Liver (tissue), 9 donors: ENCODE measurements around the gene ZSCAN21. TPM values are rescaled to one million over a fixed set of nuclear protein-coding genes. Genes with fewer than 3 reads are reported as not detected.

Experiments used
- DNase-seq: peaks from one replicate; pipeline ENCODE4 v3.0.0-alpha.2; 2017; ENCODE audit warnings: low spot score
- H3K27ac ChIP-seq, 2 donors: one replicate each; pipeline ENCODE4 v1.7.0; 2013; ENCODE audit warnings: inconsistent platforms in 2 of 2, low read length in 2 of 2, control low read depth in 1 of 2, low read depth in 1 of 2, mild to moderate bottlenecking in 1 of 2
- H3K27me3 ChIP-seq, 4 donors: one replicate each; pipeline versions ENCODE4 v1.6.1 to v1.7.0; 2013; ENCODE audit warnings: low read length in 3 of 4, inconsistent platforms in 1 of 4, mild to moderate bottlenecking in 1 of 4, moderate library complexity in 1 of 4; ENCODE audit not compliant: control insufficient read depth in 4 of 4, insufficient read depth in 4 of 4
- H3K36me3 ChIP-seq, 4 donors: one replicate each; pipeline versions ENCODE4 v1.6.1 to v1.7.0; 2013; ENCODE audit warnings: low read length in 3 of 4, mild to moderate bottlenecking in 3 of 4, low read depth in 1 of 4, moderate library complexity in 1 of 4; ENCODE audit not compliant: control insufficient read depth in 4 of 4, insufficient read depth in 3 of 4
- H3K4me1 ChIP-seq, 4 donors: one replicate each; pipeline versions ENCODE4 v1.6.1 to v1.7.0; 2013; ENCODE audit warnings: low read length in 3 of 4, mild to moderate bottlenecking in 3 of 4, moderate library complexity in 1 of 4; ENCODE audit not compliant: control insufficient read depth in 4 of 4, insufficient read depth in 4 of 4
- H3K4me3 ChIP-seq, 3 donors: one replicate each; pipeline versions ENCODE4 v1.6.1 to v1.7.0; 2013; ENCODE audit warnings: low read length in 3 of 3, control low read depth in 1 of 3, low read depth in 1 of 3, mild to moderate bottlenecking in 1 of 3
- H3K9ac ChIP-seq, 2 donors: one replicate each; pipeline ENCODE4 v1.7.0; 2013; ENCODE audit warnings: low read length in 2 of 2, mild to moderate bottlenecking in 2 of 2, moderate library complexity in 2 of 2, control low read depth in 1 of 2, low read depth in 1 of 2
- H3K9me3 ChIP-seq, 4 donors: one replicate each; pipeline versions ENCODE4 v1.6.1 to v1.7.0; 2013; ENCODE audit warnings: low read length in 3 of 4; ENCODE audit not compliant: control insufficient read depth in 4 of 4
- EGR1 ChIP-seq, 2 donors: IDR thresholded peaks; 2 replicates each; pipeline ENCODE4 v1.6.1; 2016 to 2018; ENCODE audit warnings: antibody characterized with exemption in 2 of 2, low read depth in 2 of 2
- FOXA1 ChIP-seq: IDR thresholded peaks from 2 replicates; pipeline ENCODE4 v1.6.1; 2016; ENCODE audit warnings: antibody characterized with exemption
- FOXA2 ChIP-seq: IDR thresholded peaks from 2 replicates; pipeline ENCODE4 v1.6.1; 2016; ENCODE audit warnings: antibody characterized with exemption
- GABPA ChIP-seq, 2 donors: IDR thresholded peaks in 1 of 2; conservative IDR thresholded peaks in 1 of 2; 2 replicates each; pipeline ENCODE4 v1.6.1; 2016; ENCODE audit warnings: antibody characterized with exemption in 2 of 2, mild to moderate bottlenecking in 1 of 2, moderate library complexity in 1 of 2
- HNF4A ChIP-seq, 2 donors: conservative IDR thresholded peaks; 2 replicates each; pipeline ENCODE4 v1.6.1; 2016; ENCODE audit warnings: antibody characterized with exemption in 2 of 2, mild to moderate bottlenecking in 2 of 2
- HNF4G ChIP-seq: IDR thresholded peaks from 2 replicates; pipeline ENCODE4 v1.6.1; 2016; ENCODE audit warnings: antibody characterized with exemption
- JUND ChIP-seq, 2 donors: IDR thresholded peaks; 2 replicates each; pipeline ENCODE4 v1.6.1; 2016; ENCODE audit warnings: antibody characterized with exemption in 2 of 2
- NR2F2 ChIP-seq: IDR thresholded peaks from 2 replicates; pipeline ENCODE4 v1.6.1; 2016; ENCODE audit warnings: antibody characterized with exemption
- RAD21 ChIP-seq, 2 donors: IDR thresholded peaks; 2 replicates each; pipeline ENCODE4 v1.6.1; 2016; ENCODE audit warnings: antibody characterized with exemption in 2 of 2, mild to moderate bottlenecking in 2 of 2
- RXRA ChIP-seq, 2 donors: IDR thresholded peaks; 2 replicates each; pipeline ENCODE4 v1.6.1; 2017 to 2018; ENCODE audit warnings: antibody characterized with exemption in 2 of 2, mild to moderate bottlenecking in 1 of 2
- SP1 ChIP-seq: IDR thresholded peaks from 2 replicates; pipeline ENCODE4 v1.6.1; 2018; ENCODE audit warnings: antibody characterized with exemption, mild to moderate bottlenecking
- TAF1 ChIP-seq: conservative IDR thresholded peaks from 2 replicates; pipeline ENCODE4 v1.6.1; 2016; ENCODE audit warnings: antibody characterized with exemption, mild to moderate bottlenecking
- YY1 ChIP-seq: IDR thresholded peaks from 2 replicates; pipeline ENCODE4 v1.6.1; 2016; ENCODE audit warnings: antibody characterized with exemption, mild to moderate bottlenecking
- ZBTB33 ChIP-seq: IDR thresholded peaks from 2 replicates; pipeline ENCODE4 v1.6.1; 2016; ENCODE audit warnings: antibody characterized with exemption
- WGBS: extraction: QIAGEN DNeasy Blood & Tissue Kit; methylation state at CpG from one replicate; pipeline ENCODE4 v1.1.7; 2013; 5-methylcytosine and 5-hydroxymethylcytosine counted together
- polyA plus RNA-seq, 2 donors: library from polyadenylated mRNA; stranded (reverse) in 1 of 2; unstranded in 1 of 2; fragments of 200-250 nt in 1 of 2; fragments of >200 nt in 1 of 2; fragmentation: Nextera tagmentation in 1 of 2; extraction: Ambion mirVana in 1 of 2; gene quantifications; one replicate each; pipeline versions ENCODE4 v1.2.1 to v1.2.3, GENCODE V29; 2013 to 2015
- total RNA-seq, 2 donors: library from RNA; depleted of rRNA; stranded (reverse); fragments of >200 nt; gene quantifications; one replicate each; pipeline ENCODE4 v1.2.3, GENCODE V29; 2014
- TF ChIP-seq, protein P1 (sequence below): IDR thresholded peaks from 2 replicates; pipeline ENCODE4 v1.6.1; 2016; ENCODE audit warnings: antibody characterized with exemption
- TF ChIP-seq, protein P2 (sequence below): IDR thresholded peaks from 2 replicates; pipeline ENCODE4 v1.6.1; 2016; ENCODE audit warnings: antibody characterized with exemption, mild to moderate bottlenecking
- TF ChIP-seq, protein P3 (sequence below): IDR thresholded peaks from 2 replicates; pipeline ENCODE4 v1.6.1; 2016; ENCODE audit warnings: antibody characterized with exemption
- TF ChIP-seq, protein P4 (sequence below): fragments of 150-350 bp; IDR thresholded peaks from 2 replicates; pipeline ENCODE4 v1.5.1; 2017; ENCODE audit warnings: improper control_type of control experiment, low read depth, low read length; ENCODE audit not compliant: missing input control
- donor health status: healthy.
- donor health status: healthy.
- donor health status: healthy.
- donor health status: healthy.
- donor health status: healthy.

The ZSCAN21 gene
- total and polyA plus RNA-seq, 4 donors, result 4.6 to 8.6 (median 6.9) TPM

DNA sequence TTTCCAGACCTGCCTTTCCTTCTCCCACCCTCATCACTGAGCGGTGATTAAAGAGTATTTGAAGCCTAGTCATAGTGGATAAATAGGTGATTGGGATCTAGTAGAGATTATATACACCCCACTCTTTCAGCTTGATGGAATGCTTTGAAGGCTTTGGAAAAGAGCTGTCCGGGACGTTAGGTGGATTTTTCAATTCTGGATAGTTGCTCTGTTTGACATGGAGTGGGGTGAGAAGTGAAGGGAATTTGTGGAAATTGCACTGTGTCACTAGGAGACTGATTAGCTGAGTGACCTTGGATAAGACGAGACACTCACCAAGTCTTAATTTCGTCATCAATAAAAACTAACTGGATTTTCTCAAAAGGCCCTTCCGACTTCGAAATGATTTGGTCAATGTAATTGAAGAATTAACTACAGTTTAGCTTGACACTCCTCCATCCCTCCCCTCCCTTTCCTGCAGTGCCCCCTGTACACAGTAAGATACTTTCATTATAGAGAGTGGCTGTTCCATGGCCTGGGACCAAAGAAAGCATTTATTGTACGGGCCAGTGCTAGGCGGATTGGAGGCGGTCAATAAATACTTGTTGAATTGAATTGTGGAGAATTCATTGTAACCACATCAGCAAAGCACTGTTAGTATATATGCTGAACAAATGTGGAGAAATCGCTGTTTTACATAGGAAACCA is 33.2 kb upstream of the ZSCAN21 start:
- H3K36me3 ChIP-seq, result peaks cover 0 to 3% (median 1%) of the 10 kb centered on the region in 4 donors
- H3K27me3 ChIP-seq, result no peaks in the 10 kb centered on the region
- DNase-seq, result no peak
- peak overlapping the region; percentile 85 to 98 (median 95) for H3K4me3 ChIP-seq
- H3K9me3 ChIP-seq, result no peaks in the 10 kb centered on the region
- 8% methylated on average over 11 of the region's 11 CpGs for WGBS
- H3K27ac ChIP-seq, result peak overlapping the region; percentile 86 to 98
- peaks cover 20 to 67% (median 47%) of the 10 kb centered on the region in 4 donors for H3K4me1 ChIP-seq
- H3K9ac ChIP-seq, result peak overlapping the region; percentile 99 to 100
- TF ChIP-seq RXRA (IDR thresholded peaks at IDR 0.05), result peak in 1 of 2 donors; percentile 33
- TF ChIP-seq, protein P1, sequence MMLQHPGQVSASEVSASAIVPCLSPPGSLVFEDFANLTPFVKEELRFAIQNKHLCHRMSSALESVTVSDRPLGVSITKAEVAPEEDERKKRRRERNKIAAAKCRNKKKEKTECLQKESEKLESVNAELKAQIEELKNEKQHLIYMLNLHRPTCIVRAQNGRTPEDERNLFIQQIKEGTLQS, result peak; percentile 1
- no peak for TF ChIP-seq SP1
- no peak for TF ChIP-seq JUND (IDR thresholded peaks at IDR 0.05)
- peak in 1 of 2 donors; percentile 7 for TF ChIP-seq RAD21 (IDR thresholded peaks at IDR 0.05)

DNA sequence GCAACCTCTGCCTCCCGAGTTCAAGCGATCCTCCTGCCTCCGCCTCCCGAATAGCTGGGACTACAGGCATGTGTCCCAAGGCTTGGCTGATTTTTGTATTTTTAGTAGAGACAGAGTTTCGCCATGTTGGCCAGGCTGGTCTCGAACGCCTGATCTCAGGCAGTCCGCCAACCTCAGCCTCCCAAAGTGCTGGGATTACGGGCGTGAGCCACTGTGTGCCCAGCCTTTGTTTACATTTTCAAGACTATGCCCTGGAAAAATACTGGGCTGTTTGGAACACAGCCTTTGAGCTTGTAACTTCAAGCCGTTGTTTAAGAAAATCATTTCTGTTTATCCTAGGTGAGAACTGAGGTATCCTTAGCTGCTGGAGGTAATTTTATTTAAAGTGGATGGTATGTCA is 32.3 kb upstream of the ZSCAN21 start:
- WGBS, result 23% methylated on average over 11 of the region's 11 CpGs
- no peak for DNase-seq
- peak overlapping the region; percentile 11 to 95 (median 26) for H3K4me3 ChIP-seq

More for the DNA sequence above, 32.3 kb upstream of the ZSCAN21 start:
- Histone ChIP-seq H3K4me1 (peaks cover 16 to 67% (median 47%) of the 10 kb centered on the region in 4 donors), H3K9me3 (no peaks in the 10 kb centered on the region), H3K27ac (peak overlapping the region; percentile 86 to 98), H3K27me3 (no peaks in the 10 kb centered on the region), H3K36me3 (peaks cover 0 to 5% (median 3%) of the 10 kb centered on the region in 4 donors), H3K9ac (peak overlapping the region in 1 of 2 donors; percentile 100)
- TF ChIP-seq RXRA (IDR thresholded peaks at IDR 0.05) (peak; percentile 23 to 81), EGR1 (IDR thresholded peaks at IDR 0.05; ENCODE audit: low read depth in 2 of 2) (no peak), GABPA (IDR thresholded peaks at IDR 0.05 in 1 of 2, conservative IDR thresholded peaks at IDR 0.05 in 1 of 2) (peak in 1 of 2 donors; percentile 32), FOXA1 (peak; percentile 86), JUND (IDR thresholded peaks at IDR 0.05) (peak in 1 of 2 donors; percentile 59), HNF4A (conservative IDR thresholded peaks at IDR 0.05) (peak; percentile 63 to 82), TAF1 (peak; percentile 26), SP1 (peak; percentile 82), ZBTB33 (peak; percentile 50), RAD21 (IDR thresholded peaks at IDR 0.05) (peak; percentile 17 to 50), NR2F2 (no peak), YY1 (peak; percentile 84), FOXA2 (peak; percentile 96), HNF4G (peak; percentile 46)
- TF ChIP-seq, protein P2, sequence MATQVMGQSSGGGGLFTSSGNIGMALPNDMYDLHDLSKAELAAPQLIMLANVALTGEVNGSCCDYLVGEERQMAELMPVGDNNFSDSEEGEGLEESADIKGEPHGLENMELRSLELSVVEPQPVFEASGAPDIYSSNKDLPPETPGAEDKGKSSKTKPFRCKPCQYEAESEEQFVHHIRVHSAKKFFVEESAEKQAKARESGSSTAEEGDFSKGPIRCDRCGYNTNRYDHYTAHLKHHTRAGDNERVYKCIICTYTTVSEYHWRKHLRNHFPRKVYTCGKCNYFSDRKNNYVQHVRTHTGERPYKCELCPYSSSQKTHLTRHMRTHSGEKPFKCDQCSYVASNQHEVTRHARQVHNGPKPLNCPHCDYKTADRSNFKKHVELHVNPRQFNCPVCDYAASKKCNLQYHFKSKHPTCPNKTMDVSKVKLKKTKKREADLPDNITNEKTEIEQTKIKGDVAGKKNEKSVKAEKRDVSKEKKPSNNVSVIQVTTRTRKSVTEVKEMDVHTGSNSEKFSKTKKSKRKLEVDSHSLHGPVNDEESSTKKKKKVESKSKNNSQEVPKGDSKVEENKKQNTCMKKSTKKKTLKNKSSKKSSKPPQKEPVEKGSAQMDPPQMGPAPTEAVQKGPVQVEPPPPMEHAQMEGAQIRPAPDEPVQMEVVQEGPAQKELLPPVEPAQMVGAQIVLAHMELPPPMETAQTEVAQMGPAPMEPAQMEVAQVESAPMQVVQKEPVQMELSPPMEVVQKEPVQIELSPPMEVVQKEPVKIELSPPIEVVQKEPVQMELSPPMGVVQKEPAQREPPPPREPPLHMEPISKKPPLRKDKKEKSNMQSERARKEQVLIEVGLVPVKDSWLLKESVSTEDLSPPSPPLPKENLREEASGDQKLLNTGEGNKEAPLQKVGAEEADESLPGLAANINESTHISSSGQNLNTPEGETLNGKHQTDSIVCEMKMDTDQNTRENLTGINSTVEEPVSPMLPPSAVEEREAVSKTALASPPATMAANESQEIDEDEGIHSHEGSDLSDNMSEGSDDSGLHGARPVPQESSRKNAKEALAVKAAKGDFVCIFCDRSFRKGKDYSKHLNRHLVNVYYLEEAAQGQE, result peak; percentile 73
- TF ChIP-seq, protein P1, result peak; percentile 11
- TF ChIP-seq, protein P3, sequence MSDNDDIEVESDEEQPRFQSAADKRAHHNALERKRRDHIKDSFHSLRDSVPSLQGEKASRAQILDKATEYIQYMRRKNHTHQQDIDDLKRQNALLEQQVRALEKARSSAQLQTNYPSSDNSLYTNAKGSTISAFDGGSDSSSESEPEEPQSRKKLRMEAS, result peak; percentile 66
- TF ChIP-seq, protein P4, sequence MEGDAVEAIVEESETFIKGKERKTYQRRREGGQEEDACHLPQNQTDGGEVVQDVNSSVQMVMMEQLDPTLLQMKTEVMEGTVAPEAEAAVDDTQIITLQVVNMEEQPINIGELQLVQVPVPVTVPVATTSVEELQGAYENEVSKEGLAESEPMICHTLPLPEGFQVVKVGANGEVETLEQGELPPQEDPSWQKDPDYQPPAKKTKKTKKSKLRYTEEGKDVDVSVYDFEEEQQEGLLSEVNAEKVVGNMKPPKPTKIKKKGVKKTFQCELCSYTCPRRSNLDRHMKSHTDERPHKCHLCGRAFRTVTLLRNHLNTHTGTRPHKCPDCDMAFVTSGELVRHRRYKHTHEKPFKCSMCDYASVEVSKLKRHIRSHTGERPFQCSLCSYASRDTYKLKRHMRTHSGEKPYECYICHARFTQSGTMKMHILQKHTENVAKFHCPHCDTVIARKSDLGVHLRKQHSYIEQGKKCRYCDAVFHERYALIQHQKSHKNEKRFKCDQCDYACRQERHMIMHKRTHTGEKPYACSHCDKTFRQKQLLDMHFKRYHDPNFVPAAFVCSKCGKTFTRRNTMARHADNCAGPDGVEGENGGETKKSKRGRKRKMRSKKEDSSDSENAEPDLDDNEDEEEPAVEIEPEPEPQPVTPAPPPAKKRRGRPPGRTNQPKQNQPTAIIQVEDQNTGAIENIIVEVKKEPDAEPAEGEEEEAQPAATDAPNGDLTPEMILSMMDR, result no peak
